GM23338 (cell line): ENCODE measurements around the gene LRRC38. TPM values are rescaled to one million over a fixed set of nuclear protein-coding genes. Genes with fewer than 3 reads are reported as not detected.
"Not testable (repeated sequence)": the region's sequence is repeated elsewhere in the genome, so short reads cannot be mapped to it uniquely, and the experiment has no call there.

ENCODE experiments used
- ATAC-seq: fragments of 200-7000 bp; cut with Tn5 transposase; 3 replicates; pipeline ENCODE4 v1.9.1; 2020
- DNase-seq: peaks from one replicate; pipeline ENCODE4 v3.0.0-alpha.2; 2015; ENCODE audit warnings: low spot score
- H2AFZ ChIP-seq: fragments of 200-600 bp; sonication (generic); 2 replicates; pipeline ENCODE4 v1.8.0; 2016; ENCODE audit warnings: antibody characterized with exemption, mild to moderate bottlenecking, moderate library complexity
- H3F3A ChIP-seq: fragments of 200-600 bp; sonication (generic); replicated peaks from 2 replicates; pipeline ENCODE4 v1.8.0; 2017; ENCODE audit warnings: antibody characterized with exemption, mixed run types, low read depth
- H3K27ac ChIP-seq: fragments of 200-600 bp; sonication (generic); 2 replicates; pipeline ENCODE4 v1.6.1; 2016; ENCODE audit warnings: low read depth
- H3K27me3 ChIP-seq: fragments of 200-600 bp; sonication (generic); 2 replicates; pipeline ENCODE4 v1.8.0; 2016; ENCODE audit warnings: mild to moderate bottlenecking, mixed run types, moderate library complexity; ENCODE audit not compliant: insufficient read depth
- H3K36me3 ChIP-seq: fragments of 200-600 bp; sonication (generic); 2 replicates; pipeline ENCODE4 v1.8.0; 2016; ENCODE audit warnings: mild to moderate bottlenecking; ENCODE audit not compliant: insufficient read depth
- H3K4me1 ChIP-seq: fragments of 200-600 bp; sonication (generic); 2 replicates; pipeline ENCODE4 v1.8.0; 2016; ENCODE audit warnings: mild to moderate bottlenecking, moderate library complexity; ENCODE audit not compliant: insufficient read depth
- H3K4me2 ChIP-seq: fragments of 200-600 bp; sonication (generic); 2 replicates; pipeline ENCODE4 v1.7.1; 2017; ENCODE audit warnings: mixed run types
- H3K4me3 ChIP-seq: fragments of 200-600 bp; sonication (generic); 2 replicates; pipeline ENCODE4 v1.6.1; 2016; ENCODE audit warnings: mixed run types
- H3K79me2 ChIP-seq: fragments of 200-600 bp; sonication (generic); replicated peaks from 2 replicates; pipeline ENCODE4 v1.8.0; 2017; ENCODE audit warnings: mild to moderate bottlenecking; ENCODE audit not compliant: insufficient read depth
- H3K9me2 ChIP-seq: fragments of 200-600 bp; sonication (generic); 2 replicates; pipeline ENCODE4 v1.8.0; 2017; ENCODE audit not compliant: insufficient read depth
- H4K20me1 ChIP-seq: fragments of 200-600 bp; sonication (generic); replicated peaks from 2 replicates; pipeline ENCODE4 v1.8.0; 2017; ENCODE audit warnings: mild to moderate bottlenecking; ENCODE audit not compliant: insufficient read depth
- H3K27ac Mint-ChIP-seq: 2 replicates; pipeline ENCODE4 v1.8.0; 2020; ENCODE audit warnings: inconsistent platforms, mild to moderate bottlenecking, moderate library complexity, mixed read lengths
- H3K27me3 Mint-ChIP-seq: 3 replicates; pipeline ENCODE4 v1.8.0; 2022; ENCODE audit warnings: low read depth, mild to moderate bottlenecking, moderate library complexity, mixed read lengths, inconsistent platforms; ENCODE audit not compliant: insufficient read depth, poor library complexity
- H3K36me3 Mint-ChIP-seq: 3 replicates; pipeline ENCODE4 v1.8.0; 2021; ENCODE audit warnings: low read depth, mild to moderate bottlenecking, inconsistent platforms, moderate library complexity, mixed read lengths
- H3K4me1 Mint-ChIP-seq: 3 replicates; pipeline ENCODE4 v1.8.0; 2020; ENCODE audit warnings: mild to moderate bottlenecking, inconsistent platforms, mixed read lengths
- H3K4me3 Mint-ChIP-seq: 3 replicates; pipeline ENCODE4 v1.8.0; 2021; ENCODE audit warnings: moderate library complexity, mild to moderate bottlenecking, inconsistent platforms, mixed read lengths
- H3K9me3 Mint-ChIP-seq: 3 replicates; pipeline ENCODE4 v1.8.0; 2020; ENCODE audit warnings: moderate library complexity, mild to moderate bottlenecking, inconsistent platforms, mixed read lengths
- CREB1 ChIP-seq: fragments of 250-450 bp; sonication (Bioruptor Pico); IDR thresholded peaks from 2 replicates; pipeline ENCODE4 v1.5.0; 2020; ENCODE audit warnings: low read depth, mild to moderate bottlenecking, moderate library complexity
- ETS1 ChIP-seq: IDR thresholded peaks from 2 replicates; pipeline ENCODE4 v1.6.1; 2016; ENCODE audit warnings: antibody characterized with exemption
- EZH2 ChIP-seq: fragments of 200-600 bp; sonication (generic); IDR thresholded peaks from one replicate; pipeline ENCODE4 v1.8.0; 2017; ENCODE audit warnings: antibody characterized with exemption, mild to moderate bottlenecking, low read depth; ENCODE audit not compliant: unreplicated experiment
- EZH2phosphoT487 ChIP-seq: fragments of 200-600 bp; sonication (generic); IDR thresholded peaks from one replicate; pipeline ENCODE4 v1.8.1; 2018; ENCODE audit warnings: antibody characterized with exemption; ENCODE audit not compliant: unreplicated experiment
- JUNB ChIP-seq: IDR thresholded peaks from one replicate; pipeline ENCODE4 v1.6.1; 2016; ENCODE audit warnings: antibody characterized with exemption; ENCODE audit not compliant: unreplicated experiment
- NANOG ChIP-seq: IDR thresholded peaks from 2 replicates; pipeline ENCODE4 v1.6.1; 2016; ENCODE audit warnings: antibody characterized with exemption, borderline replicate concordance
- POLR2AphosphoS5 ChIP-seq: IDR thresholded peaks from 2 replicates; pipeline ENCODE4 v1.6.1; 2016; ENCODE audit warnings: antibody characterized with exemption, low read depth
- REST ChIP-seq: IDR thresholded peaks from one replicate; pipeline ENCODE4 v1.6.1; 2018; ENCODE audit warnings: antibody characterized with exemption; ENCODE audit not compliant: unreplicated experiment
- STAT1 ChIP-seq: IDR thresholded peaks from one replicate; pipeline ENCODE4 v1.6.1; 2016; ENCODE audit warnings: antibody characterized with exemption; ENCODE audit not compliant: unreplicated experiment
- ZNF114 ChIP-seq: fragments of 250-450 bp; sonication (Bioruptor Pico); IDR thresholded peaks from 2 replicates; pipeline ENCODE4 v1.5.0; 2020; ENCODE audit warnings: mild to moderate bottlenecking, moderate library complexity
- ZNF331 ChIP-seq: fragments of 250-450 bp; sonication (Bioruptor Pico); IDR thresholded peaks from 2 replicates; pipeline ENCODE4 v1.5.0; 2020; ENCODE audit warnings: low read depth, mild to moderate bottlenecking, moderate library complexity
- ZNF462 ChIP-seq: fragments of 250-450 bp; sonication (Bioruptor Pico); IDR thresholded peaks from 2 replicates; pipeline ENCODE4 v1.5.0; 2020; ENCODE audit warnings: mild to moderate bottlenecking, moderate library complexity
- polyA plus RNA-seq: library from polyadenylated mRNA; unstranded; fragments of >200 nt; fragmentation: Nextera tagmentation; extraction: Ambion mirVana; gene quantifications from 2 replicates; pipeline ENCODE4 v1.2.1, GENCODE V29; 2016
- total RNA-seq: library from RNA; depleted of rRNA; stranded (reverse); fragments of >200 nt; shearing (Covaris generic); gene quantifications from 2 replicates; pipeline ENCODE4 v1.2.3, GENCODE V29; 2014

LRRC38 gene
- total and polyA plus RNA-seq, 2 experiments from 2014 or later, result 0.17 TPM; not detected in 1

- Histone ChIP-seq H3K9me2 (no peaks in the 10 kb centered on the region), H3F3A (no peaks in the 10 kb centered on the region), H3K79me2 (no peaks in the 10 kb centered on the region), H4K20me1 (no peaks in the 10 kb centered on the region), H3K4me2 (no peak overlapping the region), H3K27me3 (no peaks in the 10 kb centered on the region), H3K36me3 (no peaks in the 10 kb centered on the region), H3K4me1 (no peaks in the 10 kb centered on the region), H3K4me3 (no peak overlapping the region), H3K27ac (no peak overlapping the region), H2AFZ (no peak overlapping the region)
- Mint-ChIP-seq H3K4me1 (no peaks in the 10 kb centered on the region), H3K27me3 (peaks cover 7% of the 10 kb centered on the region), H3K4me3 (no peak overlapping the region), H3K9me3 (peaks cover 81% of the 10 kb centered on the region), H3K36me3 (peaks cover 22% of the 10 kb centered on the region; the same call in 2 of the 3 replicates), H3K27ac (no peak overlapping the region)
- no peak for TF ChIP-seq ZNF114 (CRISPR knock-in tag)
- TF ChIP-seq NANOG, result no peak
- no peak for TF ChIP-seq EZH2phosphoT487
- TF ChIP-seq ZNF331 (CRISPR knock-in tag), result no peak
- TF ChIP-seq ZNF462, result no peak
- no peak for TF ChIP-seq REST
- TF ChIP-seq POLR2AphosphoS5, result no peak
- no peak for TF ChIP-seq EZH2
- TF ChIP-seq CREB1, result no peak
- no peak for TF ChIP-seq JUNB
- no peak for TF ChIP-seq STAT1
- no peak for TF ChIP-seq ETS1
- no peak for DNase-seq
- no peak for ATAC-seq
Measured at GRCh38 chr1:13443335-13443979, 70.3 kb downstream of the LRRC38 start.

- Mint-ChIP-seq H3K9me3 (peaks cover 85% of the 10 kb centered on the region), H3K36me3 (peaks cover 41% of the 10 kb centered on the region)
- H3K36me3 ChIP-seq, H3K4me1 Mint-ChIP-seq, H2AFZ ChIP-seq, H3K4me2 ChIP-seq, ATAC-seq, H3K27ac Mint-ChIP-seq, H3K27me3 ChIP-seq, H3K79me2 ChIP-seq, DNase-seq, H3K27ac ChIP-seq, H3K4me3 ChIP-seq, H3K4me1 ChIP-seq, H3K4me3 Mint-ChIP-seq, H3F3A ChIP-seq, H3K27me3 Mint-ChIP-seq, H3K9me2 ChIP-seq, H4K20me1 ChIP-seq: not testable (repeated sequence)
Measured at GRCh38 chr1:13439104-13439783, 74.6 kb downstream of the LRRC38 start.
